GDM1 (cell line): ENCODE results near the gene SPRY4.
"Not testable (repeated sequence)": the region's sequence is repeated elsewhere in the genome, so short reads cannot be mapped to it uniquely, and the experiment has no call there.

Source experiments
- DNase-seq: peaks from one replicate; lab custom pipeline; 2025; lab: John Stamatoyannopoulos, UW

SPRY4 gene

DNA sequence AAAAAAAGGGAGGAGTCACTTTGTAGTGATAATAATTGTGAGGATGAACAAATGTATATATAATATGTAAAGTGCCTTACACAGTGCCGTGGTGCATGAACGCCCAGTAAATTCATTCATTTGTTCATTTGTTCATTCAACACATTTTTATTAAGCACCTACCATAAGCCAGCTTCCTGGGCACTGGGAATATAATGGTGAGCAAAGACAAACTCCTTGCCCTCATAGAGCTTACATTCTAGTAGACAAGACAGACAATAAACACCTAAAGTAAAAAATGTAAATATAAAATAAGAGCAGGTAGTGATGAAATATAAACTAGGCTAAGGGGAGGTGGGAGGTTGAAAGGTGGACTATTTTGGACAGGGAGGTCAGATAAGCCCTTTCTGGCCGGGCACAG, 32.0 kb downstream of the SPRY4 start:
- no peak for DNase-seq

GRCh38 chr5:142292249-142292648, 32.6 kb downstream of the SPRY4 start:
- DNase-seq, result no peak

- DNase-seq, result no peak
Measured at GRCh38 chr5:142290577-142291299, 34.1 kb downstream of the SPRY4 start.

DNA sequence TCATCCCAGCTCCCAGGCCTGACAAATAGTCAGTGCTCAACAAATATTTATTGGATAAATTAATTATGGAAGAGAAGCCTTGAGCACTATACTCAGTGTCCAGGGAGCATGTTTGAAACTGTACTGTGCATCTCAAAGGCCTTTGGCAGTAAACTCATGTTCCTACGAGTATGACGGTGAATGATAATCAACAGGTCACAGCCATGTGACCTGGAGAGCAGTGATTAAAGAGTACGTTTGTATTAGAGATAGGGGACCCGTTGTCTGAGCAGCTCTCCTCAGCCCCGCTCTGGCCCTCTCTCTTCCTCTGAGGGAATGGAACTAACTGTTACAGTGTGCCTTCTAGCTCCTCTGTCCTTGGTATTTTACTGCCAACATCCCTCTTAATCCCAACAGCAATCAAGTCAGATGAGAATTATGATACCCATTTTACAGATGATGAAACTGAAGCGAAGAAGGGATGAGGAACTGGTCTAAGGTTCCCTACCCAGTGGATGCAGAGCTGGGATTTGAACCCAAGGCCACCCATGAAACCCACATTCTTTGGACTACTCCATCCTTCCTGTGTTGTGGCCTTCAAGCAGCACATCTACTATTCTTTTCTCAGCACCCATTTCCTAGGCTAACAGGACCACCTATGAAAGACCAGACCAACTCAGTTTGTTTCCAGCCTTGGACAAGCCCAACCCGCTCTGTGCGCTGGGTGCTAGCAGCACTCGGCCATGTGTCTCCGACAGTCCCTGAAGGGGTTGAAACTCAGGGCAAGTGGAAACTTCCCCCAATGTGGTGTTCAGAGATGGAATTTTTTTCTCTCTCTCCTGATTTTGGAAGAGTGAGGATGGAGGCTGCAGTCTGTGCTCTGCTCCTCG, 34.9 kb downstream of the SPRY4 start:
- DNase-seq, result no peak

DNA sequence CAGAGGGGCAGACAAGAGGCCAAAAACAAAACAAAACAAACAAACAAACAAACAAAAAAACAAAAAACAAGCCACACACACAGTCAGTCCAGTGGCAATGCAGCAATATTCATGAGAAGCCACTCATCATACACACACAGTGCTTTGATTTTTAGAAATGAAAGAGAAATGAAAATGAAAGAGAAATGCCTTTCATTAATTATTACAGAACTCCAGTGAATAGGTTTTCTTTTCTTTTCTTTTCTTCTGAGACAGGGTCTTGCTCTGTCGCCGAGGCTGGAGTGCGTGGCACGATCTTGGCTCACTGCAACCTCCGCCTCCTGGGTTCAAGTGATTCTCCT, 36.9 kb downstream of the SPRY4 start:
- no peak for DNase-seq

GRCh38 chr5:142287096-142287972, 37.5 kb downstream of the SPRY4 start:
- DNase-seq, result no peak

DNA sequence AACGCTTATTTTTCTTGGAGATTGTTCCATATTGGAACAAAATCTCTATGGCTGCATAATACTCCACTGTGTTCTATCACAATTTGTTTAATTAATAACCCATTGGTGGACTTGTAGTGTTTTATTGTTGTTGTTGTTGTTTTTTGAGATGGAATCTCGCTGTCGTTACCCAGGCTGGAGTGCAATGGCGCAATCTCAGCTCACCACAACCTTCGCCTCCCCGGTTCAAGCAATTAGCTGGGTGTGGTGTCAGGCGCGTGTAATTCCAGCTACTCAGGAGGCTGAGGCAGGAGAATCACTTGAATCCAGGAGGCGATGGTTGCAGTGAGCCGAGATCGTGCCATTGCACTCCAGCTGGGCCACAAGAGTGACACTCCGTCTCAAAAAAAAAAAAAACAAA, 38.7 kb downstream of the SPRY4 start:
- DNase-seq, result no peak

- DNase-seq, result no peak
Measured at GRCh38 chr5:142283304-142283703, 41.5 kb downstream of the SPRY4 start.

DNA sequence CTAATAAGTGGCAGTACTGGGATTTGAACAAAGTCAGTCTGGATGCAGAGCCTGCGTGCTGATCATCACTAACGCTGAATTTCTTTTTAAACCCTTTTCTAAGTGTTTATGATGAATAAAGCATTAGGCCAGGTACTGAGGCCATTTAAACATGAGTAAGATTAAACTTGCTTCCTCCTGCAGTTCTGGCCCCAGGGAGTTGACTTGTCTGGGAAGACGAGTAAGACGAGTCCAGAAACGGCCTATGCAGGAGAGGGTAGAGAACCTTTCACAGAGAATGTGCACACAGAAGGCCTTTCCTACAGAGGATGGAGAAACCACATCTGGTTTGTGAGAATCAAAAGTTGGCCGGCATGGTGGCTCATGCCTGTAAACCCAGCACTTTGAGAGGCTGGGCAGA, 42.9 kb downstream of the SPRY4 start:
- DNase-seq, result no peak

DNA sequence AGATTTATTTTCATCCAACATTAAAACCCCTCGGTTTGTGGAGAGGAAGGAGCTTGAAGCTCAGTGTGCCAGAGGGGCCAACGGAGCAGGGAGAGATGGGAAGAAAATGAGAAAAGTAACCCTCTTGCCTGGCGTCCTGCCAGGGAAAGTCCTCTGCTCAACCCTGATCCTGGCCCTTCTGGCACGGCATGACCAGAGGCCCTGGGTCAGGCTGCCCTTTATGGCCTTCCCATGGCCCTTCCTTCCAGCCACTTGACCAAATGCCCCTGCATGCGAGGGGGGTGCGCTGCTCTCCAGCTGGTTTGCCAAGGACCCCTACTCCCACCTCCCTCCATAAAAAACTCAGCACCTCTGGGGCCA, 43.8 kb downstream of the SPRY4 start:
- no peak for DNase-seq

GRCh38 chr5:142280066-142281007, 44.5 kb downstream of the SPRY4 start:
- no peak for DNase-seq

GRCh38 chr5:142278627-142279026, 46.2 kb downstream of the SPRY4 start:
- no peak for DNase-seq

- DNase-seq, result no peak
Measured at GRCh38 chr5:142277796-142278195, 47.0 kb downstream of the SPRY4 start.

DNA sequence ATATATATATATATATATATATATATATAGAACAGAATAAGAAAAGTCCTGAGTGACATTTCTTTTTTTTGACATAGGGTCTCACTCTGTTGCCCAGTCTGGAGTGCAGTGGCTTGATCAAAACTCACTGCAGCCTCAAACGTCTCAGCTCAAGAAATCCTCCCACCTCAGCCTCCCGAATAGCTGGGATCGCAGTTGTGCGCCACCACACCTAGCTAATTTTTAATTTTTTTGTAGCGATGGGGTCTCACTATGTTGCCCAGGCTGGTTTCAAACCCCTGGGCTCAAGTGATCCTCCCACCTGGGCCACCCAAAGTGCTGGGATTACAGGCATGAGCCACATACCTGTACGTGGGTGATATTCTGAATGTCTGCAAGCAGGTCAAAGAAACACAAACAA, 48.3 kb downstream of the SPRY4 start:
- no peak for DNase-seq

GRCh38 chr5:142275496-142275895, 49.3 kb downstream of the SPRY4 start:
- no peak for DNase-seq

- DNase-seq, result not testable (repeated sequence)
Measured at GRCh38 chr5:142272596-142272995, 52.2 kb downstream of the SPRY4 start.

GRCh38 chr5:142264084-142264483, 60.7 kb downstream of the SPRY4 start:
- not testable (repeated sequence) for DNase-seq

DNA sequence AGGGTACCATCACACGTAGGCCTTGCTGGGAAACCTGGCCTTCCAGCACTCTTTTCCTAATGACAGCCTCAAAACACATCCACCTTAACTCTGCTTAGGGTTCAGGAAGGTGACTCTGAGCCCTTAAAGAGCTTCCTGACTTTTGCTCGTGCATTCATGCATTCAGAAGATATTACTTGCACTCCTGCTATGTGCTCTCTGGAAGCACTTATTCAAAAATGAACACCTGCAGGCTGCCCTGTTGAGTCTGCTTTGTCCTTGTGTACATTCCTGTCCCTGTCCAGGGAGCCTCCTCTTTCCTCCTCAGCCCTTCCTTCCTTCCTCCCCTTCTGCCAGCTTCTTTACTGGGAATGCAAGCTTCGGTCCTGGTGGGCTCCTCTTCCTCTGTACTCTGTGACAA, 61.5 kb downstream of the SPRY4 start:
- DNase-seq, result no peak

- no peak for DNase-seq
Measured at GRCh38 chr5:142262683-142263082, 62.1 kb downstream of the SPRY4 start.
